ENCODE measurements around the gene KDM4B.

DNA sequence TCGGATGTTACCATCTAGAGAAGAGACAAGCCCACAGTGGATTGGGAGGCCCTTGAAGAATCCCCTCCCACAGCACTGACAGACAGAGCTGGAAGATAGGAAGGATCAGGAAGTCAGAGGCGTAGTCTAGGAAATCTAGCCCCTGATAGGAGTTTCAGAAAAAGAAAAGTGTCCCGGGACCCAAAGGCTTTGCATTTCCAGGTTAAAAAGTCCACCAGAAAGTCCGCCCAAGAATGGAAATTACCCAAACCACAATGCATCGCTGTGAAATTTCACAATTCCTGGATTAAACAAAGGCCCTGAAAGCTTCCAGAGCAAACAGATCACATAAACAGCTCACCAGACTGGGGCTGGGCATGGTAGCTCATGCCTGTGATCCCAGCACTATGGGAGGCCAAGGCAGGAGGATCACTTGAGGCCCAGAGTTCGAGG, 146.9 kb downstream of the KDM4B start:
- TF ChIP-seq POLR2AphosphoS5 (IDR thresholded peaks at IDR 0.05) (no peak), EP300 (IDR thresholded peaks at IDR 0.05) (no peak)
- TF ChIP-seq, protein P1, sequence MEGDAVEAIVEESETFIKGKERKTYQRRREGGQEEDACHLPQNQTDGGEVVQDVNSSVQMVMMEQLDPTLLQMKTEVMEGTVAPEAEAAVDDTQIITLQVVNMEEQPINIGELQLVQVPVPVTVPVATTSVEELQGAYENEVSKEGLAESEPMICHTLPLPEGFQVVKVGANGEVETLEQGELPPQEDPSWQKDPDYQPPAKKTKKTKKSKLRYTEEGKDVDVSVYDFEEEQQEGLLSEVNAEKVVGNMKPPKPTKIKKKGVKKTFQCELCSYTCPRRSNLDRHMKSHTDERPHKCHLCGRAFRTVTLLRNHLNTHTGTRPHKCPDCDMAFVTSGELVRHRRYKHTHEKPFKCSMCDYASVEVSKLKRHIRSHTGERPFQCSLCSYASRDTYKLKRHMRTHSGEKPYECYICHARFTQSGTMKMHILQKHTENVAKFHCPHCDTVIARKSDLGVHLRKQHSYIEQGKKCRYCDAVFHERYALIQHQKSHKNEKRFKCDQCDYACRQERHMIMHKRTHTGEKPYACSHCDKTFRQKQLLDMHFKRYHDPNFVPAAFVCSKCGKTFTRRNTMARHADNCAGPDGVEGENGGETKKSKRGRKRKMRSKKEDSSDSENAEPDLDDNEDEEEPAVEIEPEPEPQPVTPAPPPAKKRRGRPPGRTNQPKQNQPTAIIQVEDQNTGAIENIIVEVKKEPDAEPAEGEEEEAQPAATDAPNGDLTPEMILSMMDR (IDR thresholded peaks at IDR 0.05): no peak

Measured in esophagus muscularis mucosa (tissue), 4 donors.